Sigmoid colon (tissue), 3 donors: ENCODE data around the gene ZCCHC24.

Source experiments
- POLR2A ChIP-seq, 2 donors: fragments of 450-650 bp; IDR thresholded peaks; one replicate each; pipeline ENCODE4 v1.6.1; 2016; ENCODE audit warnings: antibody characterized with exemption in 2 of 2, mild to moderate bottlenecking in 2 of 2, moderate library complexity in 2 of 2
- TF ChIP-seq, protein P1 (sequence below), 4 experiments: fragments of 450-650 bp in 3 of 4; fragments of 200-600 bp in 1 of 4; IDR thresholded peaks; one replicate each; pipeline ENCODE4 v1.5.1; 2016 to 2019; ENCODE audit warnings: antibody characterized with exemption in 4 of 4, mild to moderate bottlenecking in 3 of 4, moderate library complexity in 2 of 4

DNA sequence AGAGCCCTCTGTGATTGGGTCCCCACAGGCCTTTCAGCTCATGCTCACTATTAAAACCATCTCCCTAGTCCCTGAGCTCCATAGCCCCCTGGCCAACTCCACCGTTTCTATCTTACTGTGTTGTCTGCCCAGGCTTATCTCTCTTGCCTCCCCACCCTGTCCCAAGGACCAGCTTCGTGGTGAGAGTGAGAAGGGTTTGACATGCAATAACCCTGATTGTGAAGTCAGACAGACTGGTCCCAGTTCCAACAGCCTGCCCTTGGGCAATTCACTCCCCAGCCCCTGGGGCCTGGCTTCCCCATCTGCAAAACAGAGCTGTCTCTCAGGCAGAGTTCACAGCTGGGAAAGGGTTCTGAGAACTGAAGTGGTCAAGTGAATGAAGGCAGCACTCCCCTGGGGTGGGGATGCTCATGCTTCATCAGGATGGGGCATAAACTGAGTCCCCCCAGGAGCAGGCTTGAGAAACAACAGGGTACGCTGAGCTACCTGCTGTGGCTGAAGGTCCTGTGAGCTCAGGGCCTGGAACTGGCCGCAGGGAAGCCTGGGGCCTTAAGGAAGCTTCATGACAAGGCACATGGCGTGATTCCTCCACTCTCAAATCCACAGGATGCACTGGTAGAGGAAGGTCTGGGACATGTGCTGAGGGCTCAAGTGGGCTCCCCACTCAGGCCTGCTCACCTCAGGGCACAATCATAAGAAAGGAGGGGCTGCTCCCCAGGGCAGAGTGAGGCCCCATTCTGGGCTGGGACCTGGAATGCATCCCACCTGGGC is 100.0 kb downstream of the ZCCHC24 start:
- TF ChIP-seq, protein P1, sequence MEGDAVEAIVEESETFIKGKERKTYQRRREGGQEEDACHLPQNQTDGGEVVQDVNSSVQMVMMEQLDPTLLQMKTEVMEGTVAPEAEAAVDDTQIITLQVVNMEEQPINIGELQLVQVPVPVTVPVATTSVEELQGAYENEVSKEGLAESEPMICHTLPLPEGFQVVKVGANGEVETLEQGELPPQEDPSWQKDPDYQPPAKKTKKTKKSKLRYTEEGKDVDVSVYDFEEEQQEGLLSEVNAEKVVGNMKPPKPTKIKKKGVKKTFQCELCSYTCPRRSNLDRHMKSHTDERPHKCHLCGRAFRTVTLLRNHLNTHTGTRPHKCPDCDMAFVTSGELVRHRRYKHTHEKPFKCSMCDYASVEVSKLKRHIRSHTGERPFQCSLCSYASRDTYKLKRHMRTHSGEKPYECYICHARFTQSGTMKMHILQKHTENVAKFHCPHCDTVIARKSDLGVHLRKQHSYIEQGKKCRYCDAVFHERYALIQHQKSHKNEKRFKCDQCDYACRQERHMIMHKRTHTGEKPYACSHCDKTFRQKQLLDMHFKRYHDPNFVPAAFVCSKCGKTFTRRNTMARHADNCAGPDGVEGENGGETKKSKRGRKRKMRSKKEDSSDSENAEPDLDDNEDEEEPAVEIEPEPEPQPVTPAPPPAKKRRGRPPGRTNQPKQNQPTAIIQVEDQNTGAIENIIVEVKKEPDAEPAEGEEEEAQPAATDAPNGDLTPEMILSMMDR (IDR thresholded peaks at IDR 0.05): no peak
- no peak for TF ChIP-seq POLR2A (IDR thresholded peaks at IDR 0.05)
